ENCODE results near the gene SLC25A10.

The SLC25A10 gene

GRCh38 chr17:81703747-81704654, 8.1 kb upstream of the SLC25A10 start:
- TF ChIP-seq CTCF (IDR thresholded peaks at IDR 0.05): no peak
- peak overlapping the region; percentile 90 for H3K9ac ChIP-seq
- H2AFZ ChIP-seq: peak overlapping the region; percentile 95
- peak overlapping the region; percentile 94 for H3K4me3 ChIP-seq (ENCODE audit: low read depth, low read length)
- no peaks in the 10 kb centered on the region for H3K27me3 ChIP-seq (ENCODE audit: control insufficient read depth, insufficient read depth, low read length)
- H3K9me3 ChIP-seq (ENCODE audit: control insufficient read depth, low read length): no peaks in the 10 kb centered on the region
- H3K79me2 ChIP-seq: peaks cover 25% of the 10 kb centered on the region
- peak overlapping the region; percentile 90 for H3K27ac ChIP-seq
- peak overlapping the region; percentile 78 for H3K4me2 ChIP-seq (ENCODE audit: low read length)
- H3K4me1 ChIP-seq: peaks cover 11% of the 10 kb centered on the region
- H3K36me3 ChIP-seq (ENCODE audit: control insufficient read depth, insufficient read depth, low read length): no peaks in the 10 kb centered on the region

- peaks cover 24% of the 10 kb centered on the region for H3K79me2 ChIP-seq
- TF ChIP-seq CTCF (IDR thresholded peaks at IDR 0.05): no peak
- no peak overlapping the region for H2AFZ ChIP-seq
- no peaks in the 10 kb centered on the region for H3K36me3 ChIP-seq (ENCODE audit: control insufficient read depth, insufficient read depth, low read length)
- no peak overlapping the region for H3K4me2 ChIP-seq (ENCODE audit: low read length)
- no peak overlapping the region for H3K9ac ChIP-seq
- no peaks in the 10 kb centered on the region for H3K27me3 ChIP-seq (ENCODE audit: control insufficient read depth, insufficient read depth, low read length)
- no peak overlapping the region for H3K27ac ChIP-seq
- H3K4me3 ChIP-seq (ENCODE audit: low read depth, low read length): no peak overlapping the region
- H3K4me1 ChIP-seq: peaks cover 17% of the 10 kb centered on the region
- H3K9me3 ChIP-seq (ENCODE audit: control insufficient read depth, low read length): no peaks in the 10 kb centered on the region
Measured at GRCh38 chr17:81705518-81706231, 6.4 kb upstream of the SLC25A10 start.

- Histone ChIP-seq H3K27me3 (ENCODE audit: control insufficient read depth, insufficient read depth, low read length) (no peaks in the 10 kb centered on the region), H3K79me2 (peaks cover 18% of the 10 kb centered on the region), H3K27ac (no peak overlapping the region), H3K36me3 (ENCODE audit: control insufficient read depth, insufficient read depth, low read length) (no peaks in the 10 kb centered on the region), H3K9ac (no peak overlapping the region), H3K4me1 (peaks cover 18% of the 10 kb centered on the region), H3K9me3 (ENCODE audit: control insufficient read depth, low read length) (no peaks in the 10 kb centered on the region), H2AFZ (no peak overlapping the region), H3K4me2 (ENCODE audit: low read length) (no peak overlapping the region), H3K4me3 (ENCODE audit: low read depth, low read length) (no peak overlapping the region)
- TF ChIP-seq CTCF (IDR thresholded peaks at IDR 0.05): no peak
Measured at GRCh38 chr17:81706232-81706611, 5.9 kb upstream of the SLC25A10 start.

GRCh38 chr17:81706757-81707624, 5.1 kb upstream of the SLC25A10 start:
- TF ChIP-seq CTCF (IDR thresholded peaks at IDR 0.05): no peak
- Histone ChIP-seq H3K9ac (no peak overlapping the region), H3K36me3 (ENCODE audit: control insufficient read depth, insufficient read depth, low read length) (no peaks in the 10 kb centered on the region), H3K4me2 (ENCODE audit: low read length) (no peak overlapping the region), H2AFZ (no peak overlapping the region), H3K27ac (no peak overlapping the region), H3K79me2 (peaks cover 13% of the 10 kb centered on the region), H3K4me3 (ENCODE audit: low read depth, low read length) (no peak overlapping the region), H3K9me3 (ENCODE audit: control insufficient read depth, low read length) (no peaks in the 10 kb centered on the region), H3K4me1 (peaks cover 20% of the 10 kb centered on the region), H3K27me3 (ENCODE audit: control insufficient read depth, insufficient read depth, low read length) (no peaks in the 10 kb centered on the region)

Measured in parathyroid adenoma (tissue), 2 donors.